ENCODE results near the gene TESK2. TPM values are rescaled to one million over a fixed set of nuclear protein-coding genes. Genes with fewer than 3 reads are reported as not detected.

Gene TESK2
- total RNA-seq, 1 experiment from 2014 or later, result 13.8 TPM

GRCh38 chr1:45421935-45422334 is 69.0 kb downstream of the TESK2 start:
- POLR2A ChIA-PET (ENCODE audit: unreplicated experiment), result no interaction called here
- CTCF ChIA-PET, result interaction anchor here (0.6 kb wide), 1 partner anchor 354 kb away, joined by 3 read pairs; no protein-coding TSS in a partner anchor

GRCh38 chr1:45414746-45415145 is 76.2 kb downstream of the TESK2 start:
- H4K20me1 ChIP-seq (ENCODE audit: insufficient read depth), result no peaks in the 10 kb centered on the region
- intact Hi-C loops (cut with micrococcal nuclease; ENCODE audit: unreplicated experiment), result loop anchor here (5.0 kb wide), 1 partner anchor 112 kb away; no protein-coding TSS in a partner anchor
- CTCF ChIA-PET, result no interaction called here
- H3K27ac ChIP-seq, result no peak overlapping the region
- no peak overlapping the region for H3K4me2 ChIP-seq
- POLR2A ChIA-PET (ENCODE audit: unreplicated experiment), result no interaction called here
- H3K4me3 ChIP-seq, result no peak overlapping the region
- H3F3A ChIP-seq (ENCODE audit: insufficient read depth, low read depth), result peaks cover 20% of the 10 kb centered on the region
- H3K9me2 ChIP-seq (ENCODE audit: insufficient read depth), result no peaks in the 10 kb centered on the region
- TF ChIP-seq EZH2 (IDR thresholded peaks at IDR 0.05; ENCODE audit: low read depth), result no peak
- TF ChIP-seq, protein P1, sequence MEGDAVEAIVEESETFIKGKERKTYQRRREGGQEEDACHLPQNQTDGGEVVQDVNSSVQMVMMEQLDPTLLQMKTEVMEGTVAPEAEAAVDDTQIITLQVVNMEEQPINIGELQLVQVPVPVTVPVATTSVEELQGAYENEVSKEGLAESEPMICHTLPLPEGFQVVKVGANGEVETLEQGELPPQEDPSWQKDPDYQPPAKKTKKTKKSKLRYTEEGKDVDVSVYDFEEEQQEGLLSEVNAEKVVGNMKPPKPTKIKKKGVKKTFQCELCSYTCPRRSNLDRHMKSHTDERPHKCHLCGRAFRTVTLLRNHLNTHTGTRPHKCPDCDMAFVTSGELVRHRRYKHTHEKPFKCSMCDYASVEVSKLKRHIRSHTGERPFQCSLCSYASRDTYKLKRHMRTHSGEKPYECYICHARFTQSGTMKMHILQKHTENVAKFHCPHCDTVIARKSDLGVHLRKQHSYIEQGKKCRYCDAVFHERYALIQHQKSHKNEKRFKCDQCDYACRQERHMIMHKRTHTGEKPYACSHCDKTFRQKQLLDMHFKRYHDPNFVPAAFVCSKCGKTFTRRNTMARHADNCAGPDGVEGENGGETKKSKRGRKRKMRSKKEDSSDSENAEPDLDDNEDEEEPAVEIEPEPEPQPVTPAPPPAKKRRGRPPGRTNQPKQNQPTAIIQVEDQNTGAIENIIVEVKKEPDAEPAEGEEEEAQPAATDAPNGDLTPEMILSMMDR (conservative IDR thresholded peaks at IDR 0.05), result no peak
- BruUV-seq (replicated peaks), result no TSS peak
- H3K36me3 ChIP-seq (ENCODE audit: low read depth), result no peaks in the 10 kb centered on the region
- no peak for DNase-seq
- H2AFZ ChIP-seq, result no peak overlapping the region
- no peaks in the 10 kb centered on the region for H3K9me3 ChIP-seq (ENCODE audit: insufficient read depth, low read depth)
- H3K27me3 ChIP-seq (ENCODE audit: insufficient read depth, low read depth), result no peaks in the 10 kb centered on the region
- peaks cover 22% of the 10 kb centered on the region for H3K4me1 ChIP-seq (replicated peaks; ENCODE audit: insufficient read depth)
- H3K79me2 ChIP-seq (ENCODE audit: low read depth), result no peaks in the 10 kb centered on the region

More at GRCh38 chr1:45421935-45422334, 69.0 kb downstream of the TESK2 start:
- Histone ChIP-seq H2AFZ (no peak overlapping the region), H3K4me2 (no peak overlapping the region), H3K27ac (no peak overlapping the region), H3K4me3 (no peak overlapping the region), H3K9me3 (ENCODE audit: insufficient read depth, low read depth) (no peaks in the 10 kb centered on the region; the same call in 1 of the 2 replicates), H3F3A (ENCODE audit: insufficient read depth, low read depth) (no peaks in the 10 kb centered on the region), H3K27me3 (ENCODE audit: insufficient read depth, low read depth) (no peaks in the 10 kb centered on the region), H3K36me3 (ENCODE audit: low read depth) (no peaks in the 10 kb centered on the region), H4K20me1 (ENCODE audit: insufficient read depth) (no peaks in the 10 kb centered on the region), H3K79me2 (ENCODE audit: low read depth) (no peaks in the 10 kb centered on the region), H3K9me2 (ENCODE audit: insufficient read depth) (no peaks in the 10 kb centered on the region), H3K4me1 (replicated peaks; ENCODE audit: insufficient read depth) (no peaks in the 10 kb centered on the region)
- TF ChIP-seq EZH2 (IDR thresholded peaks at IDR 0.05; ENCODE audit: low read depth), result no peak
- TF ChIP-seq, protein P1 (conservative IDR thresholded peaks at IDR 0.05), result no peak
- intact Hi-C loops (cut with micrococcal nuclease; ENCODE audit: unreplicated experiment), result no loop called here
- BruUV-seq (replicated peaks), result no TSS peak
- DNase-seq, result no peak

DNA sequence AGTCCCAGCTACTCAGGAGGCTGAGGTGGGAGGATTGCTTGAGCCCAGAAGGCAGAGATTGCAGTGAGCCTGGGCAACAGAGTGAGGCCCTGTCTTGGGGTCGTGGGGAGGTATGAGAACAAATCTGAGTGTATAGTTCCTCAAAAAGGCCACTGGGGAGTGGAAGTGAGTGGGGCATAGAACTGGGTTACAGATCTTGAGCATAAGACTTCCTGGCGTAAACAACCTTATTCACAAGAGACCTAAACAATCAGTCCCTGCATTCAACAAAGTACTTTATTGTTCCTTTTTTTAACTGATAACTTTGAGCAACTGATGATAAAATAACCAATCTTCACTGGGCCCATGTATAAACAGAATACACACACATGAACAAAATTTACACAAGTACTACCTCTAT is 78.1 kb downstream of the TESK2 start:
- no peaks in the 10 kb centered on the region for H3K27me3 ChIP-seq (ENCODE audit: insufficient read depth, low read depth)
- H3K4me3 ChIP-seq, result no peak overlapping the region
- no peak overlapping the region for H2AFZ ChIP-seq
- no peak for TF ChIP-seq EZH2 (IDR thresholded peaks at IDR 0.05; ENCODE audit: low read depth)
- TF ChIP-seq, protein P1 (conservative IDR thresholded peaks at IDR 0.05), result no peak
- peaks cover 20% of the 10 kb centered on the region for H3F3A ChIP-seq (ENCODE audit: insufficient read depth, low read depth)
- H3K4me2 ChIP-seq, result no peak overlapping the region
- no peaks in the 10 kb centered on the region for H3K36me3 ChIP-seq (ENCODE audit: low read depth)
- no peak for DNase-seq
- BruUV-seq (replicated peaks), result no TSS peak
- H3K9me2 ChIP-seq (ENCODE audit: insufficient read depth), result no peaks in the 10 kb centered on the region
- no peaks in the 10 kb centered on the region for H4K20me1 ChIP-seq (ENCODE audit: insufficient read depth)
- no peaks in the 10 kb centered on the region for H3K9me3 ChIP-seq (ENCODE audit: insufficient read depth, low read depth)
- H3K4me1 ChIP-seq (replicated peaks; ENCODE audit: insufficient read depth), result peaks cover 24% of the 10 kb centered on the region
- no peak overlapping the region for H3K27ac ChIP-seq
- no peaks in the 10 kb centered on the region for H3K79me2 ChIP-seq (ENCODE audit: low read depth)
- POLR2A ChIA-PET (ENCODE audit: unreplicated experiment), result no interaction called here
- CTCF ChIA-PET, result interaction anchor here (0.5 to 0.6 kb wide), 2 partner anchors 16 to 189 kb away, joined by 3 to 4 read pairs; no protein-coding TSS in a partner anchor
- intact Hi-C loops (cut with micrococcal nuclease; ENCODE audit: unreplicated experiment), result loop anchor here (5.0 kb wide), 1 partner anchor 111 kb away; no protein-coding TSS in a partner anchor

Data from PC-9 (cell line).